HG02852 (cell line): ENCODE data around the gene RICTOR.
"Not testable (repeated sequence)": the region's sequence is repeated elsewhere in the genome, so short reads cannot be mapped to it uniquely, and the experiment has no call there.

Experiments
- ATAC-seq: cut with Tn5 transposase; IDR thresholded peaks from one replicate; pipeline ENCODE4 v1.9.1; 2021; ENCODE audit warnings: mild to moderate bottlenecking, moderate library complexity; ENCODE audit not compliant: unreplicated experiment

The RICTOR gene

DNA sequence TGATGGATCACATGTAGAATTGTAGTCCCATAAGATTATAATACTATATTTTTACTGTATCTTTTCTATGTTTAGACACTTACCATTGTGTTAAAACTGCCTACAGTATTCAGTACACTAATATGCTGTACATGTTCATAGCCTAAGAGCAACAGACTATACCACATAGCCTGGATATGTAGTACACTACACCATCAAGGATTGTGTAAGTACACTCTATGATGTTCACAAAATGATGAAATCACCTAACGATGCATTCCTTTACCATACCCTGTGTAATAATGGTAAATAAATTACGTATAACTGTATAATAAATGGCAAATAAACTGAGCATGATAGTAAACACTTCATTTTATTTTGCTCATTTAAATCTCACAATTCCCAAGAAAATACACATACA, 60.3 kb downstream of the RICTOR start:
- no peak for ATAC-seq

DNA sequence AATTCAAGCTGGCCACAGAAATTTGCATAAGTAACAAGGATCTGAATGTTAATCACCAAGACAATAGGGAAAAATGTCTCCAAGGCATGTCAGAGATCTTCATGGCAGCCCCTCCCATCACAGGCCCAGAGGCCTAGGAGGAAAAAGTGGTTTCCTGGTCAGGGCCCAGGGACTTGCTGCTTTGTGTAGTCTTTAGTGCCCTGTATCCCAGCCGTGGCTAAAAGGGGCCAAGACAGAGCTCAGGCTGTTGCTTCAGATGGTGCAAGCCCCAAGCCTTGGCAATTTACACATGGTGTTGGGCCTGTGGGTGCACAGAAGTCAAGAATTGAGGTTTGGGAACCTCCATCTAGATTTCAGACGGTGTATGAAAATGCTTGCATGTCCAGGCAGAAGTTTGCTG, 63.2 kb downstream of the RICTOR start:
- ATAC-seq: not testable (repeated sequence)

DNA sequence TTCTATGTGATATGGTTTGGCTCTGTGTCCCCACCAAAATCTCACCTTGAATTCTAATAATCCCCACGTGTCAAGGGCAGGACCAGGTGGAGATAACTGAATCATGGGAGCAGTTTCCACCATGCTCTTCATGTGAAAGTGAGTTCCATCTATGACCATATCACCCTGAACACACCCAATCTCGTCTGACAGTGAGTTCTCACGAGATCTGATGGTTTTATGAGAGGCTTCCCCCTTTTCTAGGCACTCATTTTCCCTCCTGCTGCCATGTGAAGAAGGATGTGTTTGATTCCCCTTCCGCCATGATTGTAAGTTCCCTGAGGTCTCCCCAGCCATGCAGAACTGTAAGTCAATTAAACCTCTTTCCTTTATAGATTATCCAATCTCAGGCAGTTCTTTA, 64.2 kb downstream of the RICTOR start:
- ATAC-seq: no peak

DNA sequence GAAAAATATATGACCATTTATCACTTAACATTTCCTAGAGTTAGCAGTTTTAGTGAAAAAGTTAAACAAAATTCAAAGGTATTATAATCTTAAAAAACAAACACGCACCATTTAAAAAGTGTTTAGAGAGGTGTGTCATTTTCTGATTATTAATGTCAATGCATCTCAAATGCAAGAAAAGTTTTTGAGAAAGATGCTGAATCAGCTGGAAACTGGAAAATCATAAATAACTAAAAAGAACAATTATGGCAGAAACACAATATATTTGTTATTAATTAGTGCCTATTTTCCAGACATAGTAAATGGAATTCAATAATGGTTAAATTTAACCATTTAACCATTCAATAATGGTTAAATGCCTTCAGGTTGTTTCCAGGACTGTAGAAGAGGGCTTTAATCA, 64.9 kb downstream of the RICTOR start:
- no peak for ATAC-seq

DNA sequence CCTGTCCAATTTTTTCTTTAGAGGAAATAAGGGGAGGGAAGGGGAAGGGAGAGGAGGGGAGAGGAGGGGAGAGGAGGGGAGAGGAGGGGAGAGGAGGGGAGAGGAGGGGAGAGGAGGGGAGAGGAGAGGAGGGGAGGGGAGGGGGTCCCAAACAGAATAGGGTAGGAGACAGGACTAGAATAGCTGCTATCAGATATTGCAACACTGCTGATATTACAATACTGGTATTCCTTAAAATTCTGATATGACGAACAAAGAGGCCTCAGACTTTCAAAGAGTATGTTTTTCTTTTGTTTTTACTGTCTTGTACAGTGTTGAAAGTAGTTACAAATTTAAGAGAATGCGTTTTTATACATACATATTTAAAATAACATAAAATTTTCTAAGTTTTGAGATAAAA, 67.5 kb downstream of the RICTOR start:
- ATAC-seq: no peak

DNA sequence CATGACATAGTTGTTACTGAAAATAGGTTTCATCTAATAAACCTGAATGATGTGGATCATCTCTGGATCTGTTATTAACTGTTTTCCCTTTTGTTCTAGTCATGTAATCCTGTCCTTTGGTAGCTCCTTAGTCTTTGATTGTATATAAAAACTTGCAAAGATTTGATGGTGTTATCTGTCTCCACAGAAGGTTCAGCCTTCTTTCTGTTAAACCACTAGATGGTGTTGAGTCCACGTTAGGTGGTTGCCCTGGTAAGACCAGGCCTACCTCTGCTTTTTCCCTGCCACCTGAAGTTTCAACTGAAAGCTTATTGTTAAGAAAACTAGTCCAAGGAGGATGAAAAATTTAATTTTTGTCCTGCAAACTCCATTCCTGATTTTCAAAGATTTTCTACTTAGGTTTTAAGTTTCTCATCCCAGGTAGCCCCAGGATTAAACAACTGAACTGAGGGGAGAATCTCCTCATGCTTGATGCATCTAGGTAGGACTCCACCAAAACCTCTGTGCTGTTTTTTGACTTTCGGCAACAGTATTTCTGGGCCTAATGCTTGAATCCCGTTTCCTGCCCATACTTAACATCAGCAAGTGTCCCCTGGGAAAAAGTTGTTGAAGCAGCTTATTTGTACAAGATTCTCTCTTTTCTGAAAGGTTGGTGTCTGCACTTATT, 68.5 kb downstream of the RICTOR start:
- no peak for ATAC-seq

DNA sequence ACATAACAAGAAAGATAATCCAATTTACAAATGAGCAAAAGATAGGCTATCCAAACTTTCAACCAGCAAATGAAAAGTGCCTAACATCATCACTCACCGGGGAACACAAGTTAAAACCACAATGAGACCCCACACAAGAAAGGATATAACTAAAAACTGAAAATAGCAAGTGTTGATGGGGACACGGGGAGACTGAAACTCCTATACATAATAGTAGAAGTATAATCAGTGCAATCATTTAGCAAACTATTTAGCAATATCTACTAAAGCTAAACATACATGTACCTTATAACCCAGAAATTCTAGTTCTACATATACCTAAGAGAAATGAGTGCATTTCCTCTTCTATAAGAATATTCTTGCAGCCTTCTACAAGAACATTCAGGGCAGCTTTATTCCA, 72.5 kb downstream of the RICTOR start:
- ATAC-seq: no peak

DNA sequence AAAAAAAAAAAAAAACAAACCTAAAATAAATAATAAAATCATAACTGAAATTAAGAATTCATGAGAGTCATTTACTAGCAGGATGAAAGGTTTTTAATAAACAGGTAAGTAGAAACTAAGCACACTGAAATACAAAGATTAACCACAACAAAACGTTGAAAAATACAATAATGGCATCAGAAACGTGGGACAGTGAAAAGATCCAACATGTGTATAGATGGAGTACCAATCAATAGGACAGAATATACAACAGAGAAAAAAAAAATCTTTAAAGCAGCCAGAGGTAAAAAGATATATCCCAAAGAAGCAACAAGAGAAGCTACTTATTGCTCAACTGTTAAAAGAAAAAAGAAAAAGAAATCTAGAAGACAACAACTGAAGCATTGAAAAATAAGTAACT, 75.2 kb downstream of the RICTOR start:
- ATAC-seq: no peak

DNA sequence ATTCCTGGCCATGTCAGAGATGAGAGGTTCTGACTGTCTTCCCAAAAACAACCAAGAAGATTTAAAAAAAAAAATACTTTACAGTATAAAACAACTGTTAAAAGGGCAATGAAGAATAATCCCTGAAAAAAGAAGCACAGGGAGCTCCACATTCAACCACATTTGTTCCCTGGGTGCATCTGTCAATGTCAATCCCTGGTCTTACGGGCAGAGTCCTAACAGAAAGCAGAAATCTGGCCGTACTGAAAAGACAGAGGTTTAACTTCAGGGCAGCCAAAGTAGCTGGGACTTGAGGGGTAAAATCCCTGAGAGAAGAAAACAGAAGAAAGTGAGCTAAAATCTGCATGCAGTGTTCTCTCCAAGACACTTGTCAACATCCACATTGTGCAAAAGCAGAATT, 76.6 kb downstream of the RICTOR start:
- ATAC-seq: no peak

DNA sequence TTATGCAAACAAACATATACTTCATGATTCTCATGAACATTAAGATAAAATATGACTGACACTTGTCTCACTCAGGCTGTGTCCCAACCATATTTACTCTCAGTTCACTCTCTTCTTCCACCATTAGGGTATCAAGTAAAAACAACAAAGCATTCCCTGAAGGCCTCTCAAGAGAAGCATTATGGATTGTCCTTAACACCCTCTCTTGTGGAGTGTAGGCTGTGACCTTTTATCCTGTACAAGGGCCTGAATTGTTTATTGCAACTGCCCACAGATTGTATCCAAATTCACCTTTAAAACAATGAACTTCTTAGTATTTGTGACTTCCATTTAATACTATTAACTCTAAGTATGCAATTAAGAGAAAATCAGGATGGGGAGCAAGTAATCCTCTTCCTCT, 78.1 kb downstream of the RICTOR start:
- ATAC-seq: no peak

DNA sequence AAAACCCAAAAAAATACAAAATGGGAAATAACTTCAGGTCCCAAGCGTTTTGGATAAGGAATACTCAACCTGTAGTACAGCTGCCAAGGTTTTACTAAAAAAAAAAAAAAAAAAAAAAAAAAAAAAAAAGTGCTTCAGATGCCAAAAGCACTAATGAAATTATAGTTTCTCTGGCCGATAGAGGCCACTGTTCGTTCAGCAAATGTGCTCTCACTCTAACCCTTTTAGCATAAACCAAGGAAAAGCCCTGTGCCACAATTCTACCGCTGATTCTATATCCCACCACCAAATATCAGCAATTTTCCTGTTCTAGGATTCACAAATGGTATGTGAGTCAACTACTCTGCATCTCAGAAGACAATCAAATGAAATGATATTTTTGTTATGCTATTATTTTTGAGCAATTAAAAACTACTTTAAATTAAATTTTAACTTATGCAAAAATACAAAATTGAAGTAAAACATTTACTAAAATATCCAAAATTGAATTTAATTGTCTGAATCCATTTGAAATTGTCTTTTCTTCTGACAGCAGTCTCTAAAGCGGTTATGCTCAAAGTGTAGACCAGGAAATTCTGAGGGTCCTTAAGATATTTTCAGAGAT, 79.8 kb downstream of the RICTOR start:
- ATAC-seq: no peak

DNA sequence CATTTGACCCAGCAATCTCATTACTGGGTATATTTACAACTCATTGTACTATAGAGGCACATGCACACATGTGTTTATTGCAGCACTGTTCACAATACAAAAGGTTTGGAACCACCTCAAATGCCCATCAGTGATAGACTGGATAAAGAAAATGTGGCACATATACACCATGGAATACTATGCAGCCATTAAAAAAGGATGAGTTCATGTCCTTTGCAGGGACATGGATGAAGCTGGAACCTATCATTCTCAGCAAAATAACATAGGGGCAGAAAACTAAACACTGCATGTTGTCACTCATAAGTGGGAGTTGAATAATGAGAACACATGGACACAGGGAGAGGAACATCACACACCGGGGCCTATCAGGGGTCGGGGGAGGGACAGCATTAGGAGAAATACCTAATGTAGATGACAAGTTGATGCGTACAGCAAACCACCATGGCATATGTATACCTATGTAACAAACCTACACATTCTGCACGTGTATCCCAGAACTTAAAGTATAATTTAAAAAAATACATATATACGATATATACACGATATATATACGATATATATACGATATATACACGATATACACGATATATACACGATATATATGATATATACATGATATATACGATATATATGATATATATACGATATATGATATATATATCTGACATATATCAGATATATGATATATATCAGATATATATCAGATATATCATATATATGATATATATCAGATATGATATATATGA, 84.1 kb downstream of the RICTOR start:
- ATAC-seq: not testable (repeated sequence)

DNA sequence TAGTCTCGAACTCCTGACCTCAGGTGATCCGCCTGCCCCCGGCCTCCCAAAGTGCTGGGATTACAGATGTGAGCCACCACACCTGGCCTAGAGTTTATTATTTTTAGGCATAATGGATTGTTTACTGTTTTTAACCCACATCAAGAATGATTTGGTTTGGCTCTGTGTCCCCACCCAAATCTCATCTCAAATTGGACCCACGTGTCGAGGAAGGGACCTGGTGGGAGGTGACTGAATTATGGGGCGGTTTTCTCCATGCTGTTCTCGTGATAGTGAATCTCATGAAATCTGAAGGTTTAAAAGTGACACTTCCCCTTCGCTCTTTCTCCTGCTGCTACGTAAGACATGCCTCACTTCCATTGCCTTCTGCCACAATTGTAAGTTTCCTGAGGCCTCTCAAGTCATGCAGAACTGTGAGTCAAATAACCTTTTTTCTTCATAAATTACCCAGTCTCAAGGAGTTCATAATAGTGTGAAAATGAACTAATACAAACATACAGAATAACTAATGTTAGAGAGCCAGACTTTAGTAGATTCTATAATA, 88.2 kb downstream of the RICTOR start:
- ATAC-seq: no peak

DNA sequence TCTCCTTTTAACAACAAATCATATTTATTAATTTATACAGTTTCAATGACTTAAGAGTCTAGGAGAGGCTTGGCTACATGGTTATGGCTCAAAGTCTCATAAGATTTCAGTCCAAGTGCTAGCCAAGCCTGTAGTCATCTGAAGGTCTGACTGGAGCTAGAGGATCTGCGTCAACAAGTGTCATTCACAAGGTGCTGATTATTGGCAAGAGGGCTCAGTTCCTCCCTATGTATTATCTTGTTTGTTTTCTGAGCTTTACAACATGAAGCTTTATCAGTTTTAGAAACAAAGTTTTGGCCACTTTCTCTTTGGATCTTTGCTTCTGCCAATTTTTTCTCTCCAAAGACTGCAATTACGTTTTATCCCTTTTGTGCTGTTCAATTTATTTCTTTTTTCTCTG, 94.7 kb downstream of the RICTOR start:
- no peak for ATAC-seq

DNA sequence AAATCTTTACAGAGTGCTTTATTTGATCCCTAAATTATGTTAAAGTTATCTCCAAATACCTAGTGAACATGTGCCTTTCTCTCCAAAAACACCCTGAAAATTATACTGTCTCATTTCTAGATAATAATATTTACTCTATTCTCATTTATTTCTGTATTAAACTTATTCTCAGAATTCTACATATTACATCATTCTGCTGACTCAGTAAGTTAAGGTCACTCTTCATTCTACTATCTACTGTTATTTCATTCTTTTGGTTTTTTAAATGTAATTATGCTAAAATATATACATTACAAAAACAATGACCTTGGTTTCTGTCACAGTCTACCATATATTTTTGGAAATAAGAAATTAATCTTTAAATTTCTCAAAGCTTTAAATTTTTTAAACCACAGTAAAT, 96.2 kb downstream of the RICTOR start:
- ATAC-seq: no peak

DNA sequence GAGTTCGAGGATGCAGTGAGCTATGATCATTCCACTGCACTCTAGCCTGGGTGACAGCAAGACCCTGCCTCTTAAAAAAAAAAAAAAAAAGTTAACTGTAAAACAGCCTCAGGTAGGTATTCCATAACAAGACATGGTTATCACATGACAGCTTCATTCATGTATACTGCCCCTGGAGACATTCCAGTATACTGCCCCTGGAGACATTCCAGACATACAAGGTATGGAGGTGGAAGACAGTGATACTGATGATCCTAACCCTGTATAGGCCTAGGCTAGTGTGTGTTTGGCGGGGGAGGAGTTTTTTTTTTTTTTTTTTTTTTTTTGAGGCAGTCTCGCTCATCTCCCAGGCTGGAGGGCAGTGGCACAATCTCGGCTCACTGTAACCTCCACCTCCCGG, 105.5 kb downstream of the RICTOR start:
- no peak for ATAC-seq

DNA sequence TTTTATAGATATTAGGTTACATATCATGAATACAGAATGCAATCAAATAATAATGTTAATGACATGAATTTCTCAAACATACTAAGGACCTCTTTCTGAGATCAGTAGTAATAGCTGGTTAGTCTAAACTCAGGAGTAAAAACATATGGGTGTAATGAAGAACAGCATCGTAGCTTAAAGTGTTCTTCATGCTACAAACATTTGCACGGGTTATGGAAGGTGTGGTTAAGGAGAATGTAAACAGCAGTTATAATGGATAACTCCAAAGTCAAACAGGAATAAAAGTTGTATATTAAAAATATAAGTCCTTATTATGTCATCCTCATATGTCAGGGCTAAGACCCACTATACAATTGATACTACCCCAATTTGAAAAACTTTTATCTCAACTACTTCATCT, 112.5 kb downstream of the RICTOR start:
- ATAC-seq: no peak

DNA sequence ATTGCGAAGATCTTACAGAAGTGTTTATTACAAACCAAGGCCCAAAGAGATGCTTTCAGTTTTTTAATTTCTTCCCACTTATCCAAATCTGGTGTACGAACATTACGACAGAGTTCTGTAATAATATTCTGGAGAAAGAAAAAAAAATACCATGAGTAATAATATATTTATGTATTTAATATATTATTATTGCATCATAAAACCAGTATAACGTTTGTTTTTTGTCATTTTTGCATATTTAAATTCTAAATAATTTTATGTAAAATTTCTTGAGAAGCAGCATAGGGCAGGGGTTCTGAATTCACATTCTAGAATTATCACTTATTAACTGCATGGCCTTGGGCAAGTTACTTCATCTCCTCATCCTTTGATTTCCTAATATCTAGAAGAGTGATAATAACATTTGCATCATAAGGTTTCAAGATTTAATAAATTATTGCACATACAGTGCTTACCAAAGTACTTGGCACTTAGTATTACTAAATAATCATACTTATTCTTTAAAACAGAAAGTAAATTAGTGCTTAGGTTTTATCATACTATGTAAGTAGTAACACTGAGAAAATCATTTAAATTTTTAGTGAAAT, 120.7 kb downstream of the RICTOR start:
- no peak for ATAC-seq

DNA sequence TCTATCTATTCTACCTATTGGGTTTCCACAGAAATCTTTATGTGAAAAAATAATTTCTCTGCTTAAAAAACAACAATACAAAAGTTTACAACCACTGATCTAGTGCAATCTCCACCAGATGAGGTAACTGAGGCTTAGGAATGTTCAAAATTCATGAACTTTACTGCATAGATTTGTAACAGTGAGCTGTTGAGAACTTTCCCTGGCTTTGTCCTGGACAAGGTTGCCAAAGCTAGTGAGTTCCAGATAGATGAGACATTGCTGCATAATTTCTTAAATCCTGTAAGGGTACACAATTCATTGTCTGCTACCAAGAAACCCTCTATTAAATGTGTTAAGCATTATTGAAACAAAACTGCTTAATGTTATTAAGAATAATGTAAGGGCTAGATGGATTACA, 125.7 kb downstream of the RICTOR start:
- no peak for ATAC-seq

DNA sequence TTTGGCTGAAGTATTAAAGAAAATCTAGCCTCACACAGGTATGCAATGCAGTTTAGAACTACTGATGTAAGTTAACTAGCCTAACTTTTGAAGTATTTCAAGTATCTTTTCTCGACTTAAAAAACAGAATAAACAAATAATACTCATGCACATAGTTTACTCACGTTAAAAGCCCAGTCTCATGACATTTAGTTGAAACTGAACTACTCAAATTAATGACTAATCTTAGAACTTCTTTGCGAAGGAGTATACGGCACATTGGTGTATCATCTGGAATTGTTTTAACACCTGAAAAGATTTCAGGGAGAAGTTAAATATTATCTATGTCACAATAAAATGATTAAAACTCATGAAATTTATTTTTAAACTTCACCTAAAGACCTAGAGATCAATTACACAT, 129.9 kb downstream of the RICTOR start:
- no peak for ATAC-seq

DNA sequence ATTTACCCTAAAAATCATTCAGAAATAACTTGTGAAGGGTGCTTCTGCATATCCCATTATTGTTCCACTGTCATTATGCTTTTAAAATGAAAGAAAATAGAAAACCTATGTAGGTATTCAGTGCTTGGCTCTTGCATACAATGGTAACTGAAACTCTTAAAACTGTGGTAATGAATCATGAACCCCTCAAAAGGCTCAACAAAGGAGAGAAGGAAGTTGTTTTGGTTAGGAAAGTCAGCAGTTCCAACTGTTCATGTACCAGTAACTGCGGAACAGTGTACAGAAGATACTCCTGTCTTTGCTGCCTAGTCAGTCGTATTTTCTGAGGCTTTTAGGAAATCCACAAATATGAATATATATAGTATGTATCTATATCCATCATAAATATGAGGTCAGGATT, 132.3 kb downstream of the RICTOR start:
- ATAC-seq: no peak
